WI38 (cell line): ENCODE measurements around the gene BRD7.

Source experiments
- H3K4me3 ChIP-seq: 2 replicates; pipeline ENCODE4 v1.5.1; 2011; ENCODE audit warnings: low read depth, mild to moderate bottlenecking, control low read depth, low read length
- TF ChIP-seq, protein P1 (sequence below): IDR thresholded peaks from 2 replicates; pipeline ENCODE4 v1.5.1; 2012; ENCODE audit warnings: low read depth, mild to moderate bottlenecking, control low read depth, low read length

The BRD7 gene

DNA sequence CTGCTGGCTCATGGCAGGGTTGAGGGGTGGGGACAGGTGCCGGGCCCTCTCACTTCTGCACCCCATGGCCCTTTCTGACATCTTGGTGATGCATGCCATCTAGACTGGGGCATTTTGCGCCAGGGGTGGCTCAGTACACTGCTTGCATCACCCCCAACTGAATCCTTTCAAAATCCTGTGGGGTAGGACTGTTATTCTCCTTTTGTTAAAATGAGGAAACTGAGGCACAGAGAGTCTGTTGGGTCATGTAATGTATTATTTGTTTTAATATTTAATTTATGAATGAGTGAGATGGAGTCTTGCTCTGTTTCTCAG, 92.5 kb downstream of the BRD7 start:
- TF ChIP-seq, protein P1, sequence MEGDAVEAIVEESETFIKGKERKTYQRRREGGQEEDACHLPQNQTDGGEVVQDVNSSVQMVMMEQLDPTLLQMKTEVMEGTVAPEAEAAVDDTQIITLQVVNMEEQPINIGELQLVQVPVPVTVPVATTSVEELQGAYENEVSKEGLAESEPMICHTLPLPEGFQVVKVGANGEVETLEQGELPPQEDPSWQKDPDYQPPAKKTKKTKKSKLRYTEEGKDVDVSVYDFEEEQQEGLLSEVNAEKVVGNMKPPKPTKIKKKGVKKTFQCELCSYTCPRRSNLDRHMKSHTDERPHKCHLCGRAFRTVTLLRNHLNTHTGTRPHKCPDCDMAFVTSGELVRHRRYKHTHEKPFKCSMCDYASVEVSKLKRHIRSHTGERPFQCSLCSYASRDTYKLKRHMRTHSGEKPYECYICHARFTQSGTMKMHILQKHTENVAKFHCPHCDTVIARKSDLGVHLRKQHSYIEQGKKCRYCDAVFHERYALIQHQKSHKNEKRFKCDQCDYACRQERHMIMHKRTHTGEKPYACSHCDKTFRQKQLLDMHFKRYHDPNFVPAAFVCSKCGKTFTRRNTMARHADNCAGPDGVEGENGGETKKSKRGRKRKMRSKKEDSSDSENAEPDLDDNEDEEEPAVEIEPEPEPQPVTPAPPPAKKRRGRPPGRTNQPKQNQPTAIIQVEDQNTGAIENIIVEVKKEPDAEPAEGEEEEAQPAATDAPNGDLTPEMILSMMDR: no peak
- H3K4me3 ChIP-seq: no peak overlapping the region

DNA sequence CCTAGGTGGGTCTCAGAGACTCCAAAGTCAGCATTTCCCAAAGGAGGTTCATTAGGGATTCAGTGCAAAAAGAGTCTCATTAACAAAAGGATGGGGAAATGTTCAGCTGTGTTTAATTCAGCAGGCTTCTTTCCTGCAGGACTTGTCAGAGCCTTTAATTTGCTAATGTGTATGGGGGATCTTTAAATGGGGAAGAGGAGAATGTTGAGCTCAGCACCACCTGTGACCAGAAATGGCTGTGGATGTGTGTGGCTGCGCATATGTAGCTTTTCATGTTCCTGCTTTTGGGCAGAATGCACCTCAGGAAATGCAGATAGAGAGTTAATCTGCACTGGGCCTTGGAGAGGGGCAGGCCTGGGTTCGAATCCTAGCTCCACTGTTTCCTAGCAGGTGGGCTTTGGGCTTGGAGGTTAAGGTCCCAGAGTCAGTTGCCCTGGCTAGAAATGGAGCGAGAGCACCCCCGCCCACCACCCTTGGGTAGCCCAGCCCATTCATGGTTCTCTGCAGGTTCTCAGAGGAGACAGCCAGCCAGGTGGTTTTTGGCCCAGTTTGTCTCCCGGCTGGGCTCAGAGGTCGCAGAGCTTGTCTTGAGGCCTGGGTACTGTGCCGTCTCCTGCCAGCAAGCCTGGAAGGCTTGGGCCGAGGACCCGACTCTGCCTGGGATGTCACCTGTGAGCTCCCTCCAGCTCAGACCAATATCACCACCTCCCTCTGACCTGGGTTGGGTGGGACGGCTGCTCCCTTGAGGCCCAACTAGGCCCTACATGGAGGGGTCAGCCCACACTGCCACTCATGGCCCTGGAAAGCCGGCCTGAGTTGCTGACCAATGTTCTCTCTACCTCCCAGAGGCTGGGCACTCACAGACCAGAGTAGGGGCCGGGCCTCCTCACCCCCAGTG, 93.1 kb downstream of the BRD7 start:
- H3K4me3 ChIP-seq: no peak overlapping the region
- TF ChIP-seq, protein P1: no peak

DNA sequence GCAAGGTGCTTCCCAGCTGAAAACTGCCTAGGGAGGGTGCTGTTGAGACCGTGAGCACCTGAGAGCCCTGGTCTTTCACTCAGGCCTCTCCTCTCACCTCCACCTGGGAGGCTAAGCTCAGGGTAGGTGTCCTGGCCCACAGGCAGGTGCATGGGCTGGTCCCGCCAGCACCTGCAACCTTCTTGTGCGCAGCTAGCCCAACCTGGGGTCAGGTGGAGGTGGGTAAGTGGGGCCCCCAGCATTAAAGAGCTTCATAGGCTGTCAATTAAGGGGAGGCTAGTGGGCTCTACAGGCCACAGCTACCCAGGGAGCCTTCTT, 93.7 kb downstream of the BRD7 start:
- TF ChIP-seq, protein P1: no peak
- H3K4me3 ChIP-seq: no peak overlapping the region

DNA sequence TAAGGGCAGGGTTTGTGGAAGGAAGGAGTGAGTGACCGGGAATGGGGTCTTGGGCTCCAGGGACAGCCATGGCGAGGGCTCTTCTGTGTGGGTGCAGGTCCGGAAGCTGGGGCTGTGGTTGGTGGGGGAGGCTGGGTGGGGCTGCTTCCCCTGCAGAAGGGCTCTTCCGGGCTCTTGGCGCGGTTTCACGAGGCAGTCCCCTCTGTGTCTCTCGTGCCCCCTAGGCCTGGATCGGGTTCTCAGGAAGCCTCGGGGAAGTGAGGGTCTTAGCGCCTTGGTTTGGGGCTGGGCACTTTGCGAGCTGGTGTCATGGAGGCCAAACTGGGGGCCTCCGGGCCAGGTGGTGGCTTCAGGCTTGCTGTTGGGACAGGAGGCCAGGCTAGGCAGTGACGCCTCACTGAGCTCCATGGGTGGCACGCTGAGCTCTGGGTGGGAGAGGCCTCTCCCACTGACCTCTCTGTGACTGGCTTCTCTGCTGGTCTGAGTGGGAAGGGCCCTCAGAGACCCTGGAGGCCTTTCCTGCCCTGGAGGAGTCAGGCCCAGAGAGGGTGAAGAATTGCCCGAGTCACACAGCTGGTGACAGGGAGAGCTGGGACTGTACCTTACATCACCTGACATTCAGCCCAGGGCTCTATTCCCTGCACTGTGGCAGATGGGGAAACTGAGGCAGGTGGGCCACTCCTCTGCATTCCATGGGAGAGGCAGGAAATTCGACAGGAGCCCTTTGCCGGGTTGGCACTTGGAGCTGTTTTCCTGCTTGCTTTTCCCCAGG, 94.3 kb downstream of the BRD7 start:
- TF ChIP-seq, protein P1: no peak
- no peak overlapping the region for H3K4me3 ChIP-seq

DNA sequence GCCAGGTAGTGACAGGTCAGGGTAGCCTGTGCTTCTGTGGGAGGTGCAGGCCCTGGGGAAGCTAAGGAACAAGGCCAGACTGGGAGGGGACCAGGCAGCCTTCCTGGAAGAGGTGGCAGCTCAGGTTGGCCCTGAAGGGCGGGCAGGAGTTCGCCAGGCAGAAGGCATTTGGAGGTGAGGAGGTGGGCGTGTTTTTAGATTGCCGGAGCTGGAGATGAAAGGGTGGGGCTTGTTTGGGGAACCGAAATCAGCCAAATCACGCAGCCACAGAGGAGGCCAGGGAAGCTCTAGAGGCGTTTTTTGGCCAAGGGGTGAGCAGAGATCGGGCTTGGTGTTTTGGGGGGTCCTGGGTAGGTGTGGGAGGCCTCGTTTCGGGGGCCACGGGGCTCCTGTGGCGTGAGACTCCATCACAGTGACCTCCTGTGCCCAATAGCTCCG, 94.9 kb downstream of the BRD7 start:
- TF ChIP-seq, protein P1: no peak
- no peak overlapping the region for H3K4me3 ChIP-seq

DNA sequence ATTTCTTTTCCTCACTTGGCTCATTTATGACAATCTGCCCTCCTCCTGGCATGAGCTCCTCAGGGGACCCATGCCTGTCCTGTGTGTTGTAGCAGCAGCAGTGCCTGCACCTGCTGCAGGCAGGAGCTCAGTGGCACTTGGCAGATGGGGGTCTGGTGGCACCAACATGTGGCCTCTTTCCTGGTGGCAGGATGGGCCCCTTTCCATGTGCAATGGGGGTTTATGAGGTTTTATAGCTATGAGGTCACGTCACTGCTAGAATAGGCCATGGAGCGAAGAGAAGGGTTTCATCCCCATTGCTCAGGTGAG, 95.5 kb downstream of the BRD7 start:
- TF ChIP-seq, protein P1: no peak
- no peak overlapping the region for H3K4me3 ChIP-seq

DNA sequence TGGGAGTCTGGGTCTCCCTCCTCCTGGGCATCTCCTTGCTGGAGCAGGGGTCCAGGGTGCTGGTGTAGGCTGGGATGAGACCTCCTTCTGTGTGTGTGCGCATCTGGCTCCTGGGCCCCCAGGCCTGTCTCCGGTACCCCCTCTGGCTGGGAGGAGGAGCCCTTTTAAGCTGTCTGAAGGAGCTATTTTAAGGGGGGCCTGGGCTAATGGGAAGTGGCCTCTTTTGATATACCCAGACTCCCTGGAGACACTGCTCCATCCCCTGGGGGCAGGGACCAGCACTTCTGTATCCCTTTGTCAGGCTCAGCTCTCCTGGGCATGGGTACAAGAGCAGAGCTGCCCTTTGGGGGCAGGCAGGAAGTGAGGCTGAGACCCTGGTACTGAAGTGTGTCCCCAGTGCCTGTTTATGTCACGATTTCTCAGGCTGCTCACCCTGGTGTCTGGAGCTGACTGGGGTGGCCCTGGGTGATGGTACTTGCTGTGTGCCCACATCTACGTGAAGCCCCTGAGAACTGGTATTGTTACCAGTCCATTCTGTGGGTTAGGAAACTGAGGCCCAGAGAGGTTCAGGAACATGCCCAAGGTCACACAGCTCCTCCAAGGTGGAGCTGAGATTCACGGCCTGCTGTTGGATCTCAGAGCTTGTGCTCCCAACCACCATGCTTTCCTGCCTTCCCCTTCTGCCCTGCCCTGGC, 96.0 kb downstream of the BRD7 start:
- TF ChIP-seq, protein P1: no peak
- no peak overlapping the region for H3K4me3 ChIP-seq
